ENCODE results near the gene VWC2L.

- TF ChIP-seq POLR2A (IDR thresholded peaks at IDR 0.05; ENCODE audit: low read length) (no peak), NR3C1 (IDR thresholded peaks at IDR 0.05) (no peak), ZNF302 (CRISPR knock-in tag; IDR thresholded peaks at IDR 0.05) (no peak), JUN (IDR thresholded peaks at IDR 0.05) (no peak)
- TF ChIP-seq, protein P1, sequence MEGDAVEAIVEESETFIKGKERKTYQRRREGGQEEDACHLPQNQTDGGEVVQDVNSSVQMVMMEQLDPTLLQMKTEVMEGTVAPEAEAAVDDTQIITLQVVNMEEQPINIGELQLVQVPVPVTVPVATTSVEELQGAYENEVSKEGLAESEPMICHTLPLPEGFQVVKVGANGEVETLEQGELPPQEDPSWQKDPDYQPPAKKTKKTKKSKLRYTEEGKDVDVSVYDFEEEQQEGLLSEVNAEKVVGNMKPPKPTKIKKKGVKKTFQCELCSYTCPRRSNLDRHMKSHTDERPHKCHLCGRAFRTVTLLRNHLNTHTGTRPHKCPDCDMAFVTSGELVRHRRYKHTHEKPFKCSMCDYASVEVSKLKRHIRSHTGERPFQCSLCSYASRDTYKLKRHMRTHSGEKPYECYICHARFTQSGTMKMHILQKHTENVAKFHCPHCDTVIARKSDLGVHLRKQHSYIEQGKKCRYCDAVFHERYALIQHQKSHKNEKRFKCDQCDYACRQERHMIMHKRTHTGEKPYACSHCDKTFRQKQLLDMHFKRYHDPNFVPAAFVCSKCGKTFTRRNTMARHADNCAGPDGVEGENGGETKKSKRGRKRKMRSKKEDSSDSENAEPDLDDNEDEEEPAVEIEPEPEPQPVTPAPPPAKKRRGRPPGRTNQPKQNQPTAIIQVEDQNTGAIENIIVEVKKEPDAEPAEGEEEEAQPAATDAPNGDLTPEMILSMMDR (IDR thresholded peaks at IDR 0.05), result no peak
These were observed 24.1 kb upstream of the VWC2L start for GRCh38 chr2:214386720-214387119.
